GM21447 (cell line): ENCODE data around the gene EIF5.
"Not testable (repeated sequence)": the region's sequence is repeated elsewhere in the genome, so short reads cannot be mapped to it uniquely, and the experiment has no call there.

Experiments
- ATAC-seq: cut with Tn5 transposase; IDR thresholded peaks from one replicate; pipeline ENCODE4 v1.9.1; 2021; ENCODE audit not compliant: unreplicated experiment

Gene EIF5

DNA sequence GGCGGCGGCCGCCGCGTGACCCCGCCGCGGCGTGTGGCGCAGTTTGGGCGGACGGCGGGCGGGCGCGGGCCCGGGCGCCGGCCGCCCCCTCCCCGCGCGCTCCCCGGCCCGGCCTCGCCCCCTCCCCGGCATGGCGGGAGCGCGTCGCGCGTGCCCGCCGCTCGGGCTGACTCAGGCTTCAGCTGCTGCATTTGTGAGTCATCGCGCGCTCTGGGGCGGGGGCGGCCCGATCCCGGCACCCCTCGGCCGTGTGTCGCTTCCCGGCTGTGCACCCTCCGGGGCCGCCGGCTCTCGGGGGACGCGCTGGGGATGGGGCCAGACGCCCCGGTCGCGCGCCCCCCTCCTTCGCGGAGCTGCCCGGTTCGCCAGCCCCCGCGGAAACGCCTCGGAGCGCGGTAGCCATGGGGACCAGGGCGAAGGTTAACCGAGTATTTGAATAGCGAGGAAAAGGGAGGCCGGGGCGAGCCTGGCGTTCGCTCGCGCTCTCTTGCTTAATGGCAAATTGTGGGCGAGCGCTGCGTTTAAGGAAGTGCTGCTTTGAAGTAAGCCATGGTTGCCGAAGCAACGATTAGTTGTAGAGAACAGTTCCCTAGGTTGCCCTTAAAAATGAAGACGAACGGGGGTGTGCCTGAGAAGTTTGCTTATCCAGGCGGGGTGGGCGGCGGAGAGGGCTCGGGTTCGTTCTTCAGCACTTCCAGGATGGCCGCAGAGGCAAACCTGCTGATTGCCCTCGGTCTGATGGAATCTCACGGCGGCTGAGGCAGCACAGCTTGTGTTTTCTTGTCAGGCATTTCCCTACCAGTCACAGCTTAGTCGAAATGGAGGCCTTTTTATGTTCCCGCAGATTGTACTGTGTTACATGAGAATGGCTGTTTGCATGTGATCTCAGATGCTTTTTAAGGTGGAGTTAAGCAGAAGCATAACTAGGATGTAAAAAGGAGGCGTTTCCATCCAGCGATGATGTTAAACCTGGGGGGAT lies 896 bp downstream of the EIF5 start:
- peak; percentile 20 for ATAC-seq

DNA sequence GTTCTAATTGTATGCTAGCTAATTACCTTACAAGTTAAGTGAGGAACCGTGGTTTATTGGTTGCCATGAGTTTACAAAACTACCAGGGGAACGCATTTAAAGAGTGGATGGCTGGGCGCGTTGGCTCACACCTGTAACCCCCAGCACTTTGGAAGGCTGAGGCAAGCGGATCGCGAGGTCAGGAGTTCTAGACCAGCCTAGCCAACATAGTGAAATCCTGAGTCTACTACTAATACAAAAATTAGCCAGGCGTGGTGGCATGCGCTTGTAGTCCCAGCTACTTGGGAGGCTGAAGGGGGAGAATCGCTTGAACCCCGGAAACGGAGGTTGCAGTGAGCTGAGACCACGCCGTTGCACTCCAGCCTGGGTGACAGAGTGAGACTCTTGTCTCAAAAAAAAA lies 2.2 kb downstream of the EIF5 start:
- ATAC-seq = no peak

DNA sequence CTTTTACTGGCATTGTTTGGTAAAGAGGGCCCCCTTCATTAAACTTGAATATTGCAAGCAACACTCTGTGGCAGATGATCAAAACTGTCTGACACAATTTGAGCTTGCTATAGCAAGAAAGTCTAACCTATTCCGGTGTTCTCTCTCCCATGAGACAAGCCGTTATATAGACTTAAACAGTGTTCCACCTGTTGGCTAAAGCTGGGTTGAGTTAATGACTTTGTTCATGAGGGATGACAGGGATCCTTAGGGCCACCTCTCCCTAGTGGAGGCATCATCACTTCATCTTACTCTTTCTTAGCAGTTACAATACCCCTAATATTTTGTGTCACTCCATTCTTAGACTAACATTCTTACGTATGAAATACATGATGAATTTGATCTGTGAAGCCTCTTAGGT lies 3.8 kb downstream of the EIF5 start:
- no peak for ATAC-seq

DNA sequence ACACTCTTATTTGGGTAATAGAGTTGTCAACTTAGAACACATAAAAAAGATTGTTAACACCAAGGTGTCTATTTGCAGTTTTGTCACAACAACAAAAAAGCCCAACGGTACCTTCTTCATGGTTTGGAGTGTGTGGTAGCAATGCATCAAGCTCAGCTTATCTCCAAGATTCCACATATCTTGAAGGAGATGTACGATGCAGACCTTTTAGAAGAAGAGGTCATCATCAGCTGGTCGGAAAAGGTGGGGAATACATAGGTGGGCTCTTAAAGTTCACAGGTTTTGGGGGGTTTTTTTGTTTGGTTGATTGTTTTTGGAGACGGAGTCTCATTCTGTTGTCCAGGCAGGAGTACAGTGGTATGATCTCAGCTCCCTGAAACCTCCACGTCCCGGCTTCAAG lies 5.5 kb downstream of the EIF5 start:
- ATAC-seq = no peak

- no peak for ATAC-seq
Measured at GRCh38 chr14:103340480-103341212, 6.6 kb downstream of the EIF5 start.

DNA sequence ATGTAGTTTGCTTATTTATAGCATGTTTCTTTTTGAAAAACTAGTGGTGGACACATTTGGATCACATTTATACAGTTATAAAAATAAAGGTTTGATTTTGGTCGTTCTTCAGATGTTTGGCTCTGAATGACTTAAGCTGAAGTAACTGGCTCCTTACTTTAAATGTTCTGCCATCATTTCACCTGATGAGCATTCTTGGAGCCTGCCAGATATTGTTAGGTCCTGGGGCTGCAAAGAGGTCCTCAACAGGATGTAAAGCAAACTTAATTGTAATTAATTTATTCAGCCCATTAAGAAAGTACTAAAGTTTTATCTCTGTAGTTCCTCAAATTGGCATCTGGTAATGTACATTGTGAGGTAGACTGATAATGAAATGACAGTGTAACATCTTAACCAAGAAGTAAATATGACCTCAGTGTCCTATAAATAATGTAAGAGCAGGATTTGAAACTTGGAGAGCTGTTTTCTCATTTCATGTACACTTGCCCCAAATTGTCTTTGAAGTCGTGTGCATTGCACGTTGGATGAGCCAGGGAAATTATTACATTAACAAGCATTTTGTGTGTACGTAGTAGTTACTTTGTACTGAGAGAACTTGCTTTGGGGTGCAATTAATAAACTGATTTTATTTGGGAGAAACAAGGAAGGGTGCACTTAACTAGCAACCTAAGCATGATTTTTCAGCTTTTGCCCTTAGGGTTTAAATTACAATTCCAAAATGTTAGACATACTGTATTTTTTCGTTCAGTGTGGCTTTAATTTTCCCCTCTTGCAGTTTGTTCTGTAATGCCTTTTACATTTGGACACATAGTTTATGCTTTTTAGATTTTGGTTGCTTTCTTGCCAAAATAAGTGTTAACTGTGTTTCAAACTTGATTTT lies 7.5 kb downstream of the EIF5 start:
- no peak for ATAC-seq

GRCh38 chr14:103343164-103343879 lies 9.3 kb downstream of the EIF5 start:
- no peak for ATAC-seq

DNA sequence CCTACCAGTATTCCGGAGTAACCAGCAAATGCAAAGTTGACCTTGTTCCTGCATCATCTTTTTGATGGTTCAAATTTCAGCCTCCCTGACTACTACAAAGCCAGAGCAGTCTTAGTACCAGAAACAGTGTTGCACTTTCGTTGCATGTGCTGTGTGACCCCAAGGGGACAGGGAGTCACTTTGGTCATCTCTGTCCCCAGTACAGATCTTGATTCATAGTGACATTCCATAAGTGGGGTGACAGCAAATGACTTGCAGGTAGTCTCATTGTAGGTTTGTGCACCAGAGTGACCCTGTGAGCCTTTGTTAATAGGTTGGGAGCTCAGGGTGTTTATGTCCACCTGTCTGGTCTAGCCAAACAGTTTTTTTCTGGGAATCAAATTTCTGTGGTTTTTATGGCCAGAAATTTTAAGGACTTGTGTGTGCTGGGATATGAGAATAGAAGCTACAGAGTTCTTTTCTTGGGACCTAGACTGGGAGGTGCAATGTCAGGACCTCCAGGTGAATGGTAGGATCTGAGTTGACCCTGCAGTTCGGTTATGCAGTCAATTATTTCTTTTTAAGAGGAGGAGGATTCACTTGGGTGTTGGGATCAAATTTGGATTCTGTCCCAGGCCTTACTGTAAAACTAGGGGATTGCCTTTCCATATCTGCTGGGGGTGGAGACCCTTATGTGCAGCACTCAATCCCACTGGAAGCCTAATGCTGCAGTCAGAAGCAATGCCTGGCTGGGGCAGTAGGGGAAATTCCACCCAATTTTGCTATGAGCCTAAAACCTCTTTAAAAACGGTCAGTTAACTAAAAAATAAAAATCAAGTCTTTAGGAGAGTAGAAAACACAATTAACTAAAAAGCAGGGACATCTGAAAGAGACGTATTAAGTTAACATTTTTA lies 10.1 kb downstream of the EIF5 start:
- ATAC-seq = no peak

GRCh38 chr14:103346286-103346685 lies 12.2 kb downstream of the EIF5 start:
- no peak for ATAC-seq

DNA sequence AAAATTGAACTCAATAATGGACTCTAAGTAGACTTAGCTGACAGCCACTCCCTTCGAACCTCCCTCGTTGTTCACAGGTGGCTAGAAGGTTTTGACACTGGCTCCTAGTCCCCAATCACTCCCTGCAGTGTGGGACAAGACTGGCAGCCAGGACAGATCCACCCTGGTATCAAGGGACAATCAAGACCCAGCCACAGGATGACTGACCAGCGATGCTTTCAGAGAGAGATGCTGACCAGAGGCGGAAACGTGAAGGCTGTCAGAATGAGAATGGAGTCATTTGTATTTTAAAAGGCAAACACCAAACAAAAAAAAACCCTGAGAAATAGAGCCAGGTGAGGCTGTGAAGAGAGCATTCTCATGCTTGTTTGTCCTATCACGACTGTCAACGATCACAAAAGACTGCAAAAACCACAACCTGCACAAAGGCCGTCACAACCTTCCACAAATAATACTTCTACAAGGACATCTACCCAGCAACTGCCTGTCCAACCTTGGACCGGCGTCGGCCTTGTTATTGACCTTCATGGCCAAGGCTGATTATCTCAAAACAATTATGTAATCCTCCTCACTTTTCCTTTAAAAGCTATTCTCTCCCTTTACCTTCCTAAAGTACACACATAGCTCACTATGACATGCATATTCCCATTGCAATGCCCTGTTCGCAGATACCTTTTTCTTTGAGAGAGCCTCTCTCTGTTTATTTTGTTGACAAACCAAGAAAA lies 13.2 kb downstream of the EIF5 start:
- no peak for ATAC-seq

DNA sequence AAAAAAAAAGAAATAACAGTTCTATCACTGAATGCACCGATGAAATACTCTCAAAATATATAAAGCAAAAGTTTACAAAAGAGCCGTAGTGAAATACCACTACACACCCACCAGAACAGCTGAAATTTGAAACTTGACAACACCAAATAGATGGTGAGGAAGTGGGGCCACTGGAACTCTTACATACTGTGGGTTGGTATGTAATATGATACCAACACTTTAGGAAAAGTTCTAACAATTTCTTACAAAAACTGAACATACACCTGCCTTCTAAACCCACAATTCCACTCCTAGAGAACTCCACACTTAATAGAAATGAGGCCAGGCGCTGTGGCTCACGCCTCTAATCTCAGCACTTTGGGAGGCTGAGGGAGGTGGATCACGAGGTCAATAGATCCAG lies 14.1 kb downstream of the EIF5 start:
- ATAC-seq = no peak

DNA sequence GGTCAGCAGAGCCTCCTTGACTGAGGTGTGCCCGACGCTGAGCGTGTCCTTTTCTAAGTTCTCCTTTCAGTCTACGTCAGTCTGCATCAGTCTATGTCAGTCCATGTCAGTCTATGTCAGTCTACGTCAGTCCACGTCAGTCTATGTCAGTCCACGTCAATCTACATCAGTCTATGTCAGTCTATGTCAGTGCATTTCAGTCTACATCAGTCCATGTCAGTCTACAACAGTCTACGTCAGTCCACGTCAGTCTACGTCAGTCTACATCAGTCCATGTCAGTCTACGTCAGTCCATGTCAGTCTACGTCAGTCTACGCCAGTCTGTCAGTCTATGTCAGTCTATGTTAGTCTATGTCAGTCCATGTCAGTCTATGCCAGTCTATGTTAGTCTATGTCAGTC lies 15.9 kb downstream of the EIF5 start:
- no peak for ATAC-seq

GRCh38 chr14:103353362-103353761 lies 19.3 kb downstream of the EIF5 start:
- ATAC-seq = no peak

- no peak for ATAC-seq
Measured at GRCh38 chr14:103354141-103354540, 20.1 kb downstream of the EIF5 start.

DNA sequence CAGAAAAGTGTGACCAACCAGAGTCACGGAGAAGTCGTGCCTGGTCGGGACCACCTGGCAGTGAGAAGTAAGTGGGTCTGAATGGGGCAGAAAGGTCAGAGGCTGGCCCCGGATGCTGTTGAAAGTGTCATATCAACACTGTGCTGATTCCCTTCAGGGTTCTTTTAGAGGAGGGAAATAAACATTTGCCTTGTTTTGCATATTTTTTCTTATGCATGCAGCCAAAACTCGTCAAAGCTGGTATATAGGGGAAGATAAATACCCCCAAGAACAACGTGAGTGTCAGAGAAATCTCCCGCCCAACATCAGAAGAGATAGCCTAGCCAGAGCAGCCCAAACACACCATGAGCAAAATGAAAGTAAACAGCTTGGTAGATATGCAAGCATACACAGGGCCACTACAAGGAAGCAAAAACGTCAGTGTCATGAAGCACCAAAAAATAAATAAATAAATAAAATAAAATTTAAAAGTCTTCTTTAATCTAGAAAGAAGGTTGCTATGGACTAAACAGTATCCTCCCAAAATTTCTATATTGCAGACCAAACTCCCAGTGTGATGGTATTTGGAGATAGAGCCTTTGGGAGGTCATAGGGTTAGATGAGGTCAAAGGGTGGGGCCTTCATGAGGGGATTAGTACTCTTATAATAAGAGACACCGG lies 22.1 kb downstream of the EIF5 start:
- ATAC-seq = no peak

DNA sequence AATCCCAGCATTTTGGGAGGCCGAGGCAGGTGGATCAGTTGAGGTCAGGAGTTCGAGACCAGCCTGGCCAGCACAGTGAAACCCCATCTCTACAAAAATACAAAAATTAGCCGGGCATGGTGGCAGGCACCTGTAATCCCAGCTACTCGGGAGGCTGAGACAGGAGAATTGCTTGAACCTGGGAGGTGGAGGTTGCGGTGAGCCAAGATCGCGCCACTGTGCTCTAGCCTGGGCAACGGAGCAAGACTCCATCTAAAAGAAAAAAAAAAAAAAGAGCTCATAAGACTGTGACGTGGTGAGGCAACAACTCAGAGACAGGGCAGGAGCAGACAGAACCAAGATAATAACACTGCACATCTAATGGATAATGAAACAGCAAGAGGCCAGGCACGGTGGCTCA lies 23.5 kb downstream of the EIF5 start:
- not testable (repeated sequence) for ATAC-seq

- ATAC-seq = no peak
Measured at GRCh38 chr14:103360548-103360947, 26.5 kb downstream of the EIF5 start.

GRCh38 chr14:103361867-103362266 lies 27.8 kb downstream of the EIF5 start:
- no peak for ATAC-seq
